Amniotic epithelial cell (primary cell): ENCODE results near the gene ROBO1.
A peak's percentile ranks its signal among the peaks of the same experiment; 100 is the strongest.
"Not testable (repeated sequence)": the region's sequence is repeated elsewhere in the genome, so short reads cannot be mapped to it uniquely, and the experiment has no call there.

Experiments
- DNase-seq: peaks from one replicate; pipeline ENCODE4 v3.0.0-alpha.2; 2010; ENCODE audit warnings: low read depth

ROBO1 gene

GRCh38 chr3:78689378-78689777 is 1078.4 kb downstream of the ROBO1 start:
- DNase-seq: no peak

- no peak for DNase-seq
Measured at GRCh38 chr3:78687520-78687919, 1080.3 kb downstream of the ROBO1 start.

GRCh38 chr3:78683284-78683683 is 1084.5 kb downstream of the ROBO1 start:
- DNase-seq: no peak

DNA sequence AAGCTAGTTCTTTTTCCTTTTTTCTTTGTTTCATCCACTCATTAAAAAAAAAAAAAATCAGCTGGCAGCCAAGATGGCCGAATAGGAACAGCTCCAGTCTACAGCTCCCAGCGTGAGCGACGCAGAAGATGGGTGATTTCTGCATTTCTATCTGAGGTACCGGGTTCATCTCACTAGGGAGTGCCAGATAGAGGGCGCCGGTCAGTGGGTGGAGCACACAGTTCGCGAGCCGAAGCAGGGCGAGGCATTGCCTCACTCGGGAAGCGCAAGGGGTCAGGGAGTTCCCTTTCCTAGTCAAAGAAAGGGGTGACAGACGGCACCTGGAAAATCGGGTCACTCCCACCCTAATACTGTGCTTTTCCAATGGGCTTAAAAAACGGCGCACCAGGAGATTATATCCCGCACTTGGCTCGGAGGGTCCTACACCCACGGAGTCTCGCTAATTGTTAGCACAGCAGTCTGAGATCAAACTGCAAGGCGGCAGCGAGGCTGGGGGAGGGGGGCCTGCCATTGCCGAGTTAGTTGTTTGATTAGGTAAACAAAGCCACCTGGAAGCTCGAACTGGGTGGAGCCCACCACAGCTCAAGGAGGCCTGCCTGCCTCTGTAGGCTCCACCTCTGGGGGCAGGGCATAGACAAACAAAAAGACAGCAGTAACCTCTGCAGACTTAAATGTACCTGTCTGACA is 1092.5 kb downstream of the ROBO1 start:
- DNase-seq: not testable (repeated sequence)

- DNase-seq: no peak
Measured at GRCh38 chr3:78670746-78671145, 1097.1 kb downstream of the ROBO1 start.

- no peak for DNase-seq
Measured at GRCh38 chr3:78670094-78670493, 1097.7 kb downstream of the ROBO1 start.

DNA sequence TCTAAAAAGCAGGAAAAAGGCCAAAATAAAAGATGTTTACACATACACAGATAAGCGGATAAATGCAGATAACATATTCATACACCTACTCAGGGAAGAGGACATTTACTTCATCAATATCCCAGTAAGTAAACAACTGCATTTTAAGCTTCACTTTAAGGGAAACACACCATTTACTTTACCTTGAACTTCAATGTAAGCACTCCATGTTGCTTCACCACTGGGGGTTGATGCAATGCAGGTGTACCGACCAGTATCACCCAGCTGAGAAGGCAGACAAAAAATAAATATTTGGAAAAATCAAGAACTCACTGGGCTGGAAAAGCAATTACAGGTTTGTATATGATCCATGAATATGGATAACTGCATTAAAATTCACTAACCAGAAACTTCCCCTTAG is 1099.5 kb downstream of the ROBO1 start:
- no peak for DNase-seq

DNA sequence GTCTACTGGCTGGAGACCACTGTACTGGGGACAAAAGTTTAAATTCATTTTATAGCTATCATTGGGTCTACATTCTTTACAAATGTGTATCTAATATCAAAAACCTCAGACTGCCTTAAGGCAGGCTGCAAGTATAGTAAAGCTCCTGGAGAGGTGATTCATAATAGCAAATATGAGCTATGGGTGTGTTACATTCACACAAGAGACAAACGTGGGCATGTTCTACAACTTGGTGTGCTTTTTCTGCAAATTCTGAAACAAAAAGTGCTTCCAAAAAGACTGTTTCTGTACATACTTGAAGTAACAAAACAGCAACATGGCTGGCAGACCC is 1101.4 kb downstream of the ROBO1 start:
- peak; percentile 31 for DNase-seq

GRCh38 chr3:78665776-78666469 is 1101.9 kb downstream of the ROBO1 start:
- peak; percentile 16 for DNase-seq

- DNase-seq: no peak
Measured at GRCh38 chr3:78665101-78665500, 1102.7 kb downstream of the ROBO1 start.

GRCh38 chr3:78660957-78661356 is 1106.8 kb downstream of the ROBO1 start:
- DNase-seq: no peak

GRCh38 chr3:78659386-78659987 is 1108.3 kb downstream of the ROBO1 start:
- peak; percentile 30 for DNase-seq

- DNase-seq: peak; percentile 78
Measured at GRCh38 chr3:78647726-78648125, 1120.1 kb downstream of the ROBO1 start.

DNA sequence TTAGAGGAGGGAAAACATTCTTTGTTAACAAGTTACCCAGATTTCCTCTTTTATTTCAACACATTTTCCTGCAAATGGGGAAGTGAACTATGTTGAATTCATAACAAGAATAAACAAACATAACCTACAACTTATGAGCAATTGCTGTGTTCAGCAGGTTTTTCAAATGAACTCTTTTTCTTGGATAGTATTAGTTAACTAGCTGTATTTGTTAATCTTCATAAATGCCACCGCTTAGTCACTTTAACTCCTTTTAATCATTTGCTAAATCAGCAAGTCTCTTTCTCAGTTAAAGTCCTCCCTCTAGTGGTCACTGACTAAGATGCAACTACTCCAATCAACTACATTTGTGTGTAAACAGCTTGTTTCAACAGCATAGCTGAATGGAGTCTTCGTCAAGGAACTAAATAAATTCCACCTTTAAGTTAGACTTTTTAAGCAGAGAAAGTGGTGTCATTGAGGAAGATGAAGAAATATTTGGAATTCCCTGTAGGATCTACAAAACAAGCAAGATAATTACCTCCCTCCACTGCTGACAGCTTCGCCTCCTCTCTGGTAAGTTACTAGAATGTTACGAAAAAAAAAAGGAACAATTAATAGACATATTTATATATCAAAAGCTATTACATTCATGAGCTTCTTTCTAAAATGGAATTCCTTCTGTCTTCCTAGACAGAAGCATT is 1122.0 kb downstream of the ROBO1 start:
- DNase-seq: peak; percentile 83

GRCh38 chr3:78644847-78645246 is 1123.0 kb downstream of the ROBO1 start:
- peak; percentile 51 for DNase-seq

DNA sequence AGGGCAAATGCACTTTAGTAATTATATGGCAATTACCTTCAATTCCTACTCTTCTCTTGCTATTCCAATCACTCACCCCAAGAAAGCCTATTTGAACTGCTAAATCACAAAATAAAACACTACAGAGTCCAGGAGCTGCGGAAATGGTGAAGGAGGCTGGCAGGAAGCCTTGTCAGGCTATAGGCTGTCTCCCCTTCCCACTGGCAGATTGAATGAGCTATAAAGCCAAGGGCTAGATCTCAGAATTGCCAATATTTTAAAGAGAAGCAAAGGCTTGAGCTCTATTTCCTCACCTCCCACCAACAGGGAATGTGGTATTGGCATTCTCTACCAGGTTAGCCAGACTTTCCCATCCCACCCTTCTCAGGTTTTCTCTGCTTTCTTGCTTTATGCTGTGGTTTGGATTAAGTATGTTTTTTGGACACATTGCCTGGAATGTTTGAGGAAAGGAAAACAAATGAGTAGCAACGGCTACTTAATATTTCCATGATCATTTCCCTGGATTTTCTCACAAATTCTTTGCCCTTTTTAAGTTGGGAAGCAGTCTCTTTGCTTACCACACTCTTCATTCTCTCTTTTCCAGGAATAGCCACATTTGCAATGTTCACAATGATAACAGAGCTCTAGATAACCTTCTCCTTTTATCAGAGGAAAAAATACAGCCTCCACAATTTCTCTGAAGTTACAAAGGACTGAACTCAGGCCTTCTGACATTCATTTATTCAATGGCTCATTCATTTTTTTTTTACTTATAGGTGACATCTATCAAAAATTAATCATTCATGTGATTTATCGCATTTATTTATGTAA is 1125.4 kb downstream of the ROBO1 start:
- DNase-seq: peak; percentile 21

DNA sequence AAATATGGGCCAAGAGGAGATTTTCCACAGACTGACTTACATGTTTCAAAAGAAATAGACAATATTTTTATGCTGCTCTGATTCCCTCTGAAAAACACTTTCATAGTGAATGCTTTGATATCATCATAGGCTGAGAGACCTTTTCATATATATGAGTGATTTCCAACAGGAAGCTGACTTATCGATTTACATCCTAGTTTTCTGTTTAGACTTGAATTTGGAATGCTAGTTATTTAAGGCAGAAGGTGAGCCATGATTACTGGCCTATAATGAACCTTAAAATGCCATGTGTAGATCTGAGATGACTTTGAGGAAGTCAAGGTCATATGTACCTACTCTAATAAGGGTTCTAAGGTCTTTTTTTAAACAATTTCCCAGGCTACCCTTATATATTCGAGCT is 1126.1 kb downstream of the ROBO1 start:
- no peak for DNase-seq

DNA sequence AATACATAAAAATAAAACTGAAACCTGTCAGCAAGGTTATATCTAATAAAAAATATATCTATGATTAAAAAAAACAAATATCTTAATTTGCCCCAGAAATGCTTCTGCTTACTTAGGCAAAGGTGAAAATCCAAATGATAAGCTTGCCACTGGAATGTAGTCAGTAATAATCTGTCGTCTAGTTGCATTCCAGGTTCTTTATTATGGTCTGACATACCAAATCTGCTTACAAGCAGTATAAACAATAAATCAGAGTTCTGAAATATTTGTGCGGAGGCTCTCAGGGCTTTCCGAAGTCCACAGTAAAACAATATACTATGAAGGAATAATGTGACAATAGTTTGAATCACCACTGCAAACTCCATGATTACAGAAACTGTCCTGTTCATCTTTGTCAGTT is 1133.5 kb downstream of the ROBO1 start:
- DNase-seq: peak; percentile 66

DNA sequence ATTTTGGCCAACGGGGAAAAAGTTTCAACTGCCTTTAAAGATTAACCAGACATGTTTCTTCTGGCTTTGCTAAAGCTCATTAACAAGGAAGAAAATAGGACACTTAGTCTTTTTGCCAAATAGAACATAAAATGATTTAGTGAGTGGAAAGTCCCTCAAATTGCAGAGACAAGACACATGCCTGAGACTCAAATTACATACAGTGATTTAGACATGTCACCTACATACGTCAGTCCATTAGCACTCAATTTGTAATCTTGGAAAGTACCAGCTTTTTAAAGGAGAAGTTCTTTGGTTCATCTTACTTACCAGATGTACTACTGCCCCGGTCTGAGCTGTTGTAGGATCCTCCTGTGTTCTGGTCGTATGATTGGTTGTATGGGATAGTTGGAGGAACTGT is 1134.2 kb downstream of the ROBO1 start:
- DNase-seq: no peak

DNA sequence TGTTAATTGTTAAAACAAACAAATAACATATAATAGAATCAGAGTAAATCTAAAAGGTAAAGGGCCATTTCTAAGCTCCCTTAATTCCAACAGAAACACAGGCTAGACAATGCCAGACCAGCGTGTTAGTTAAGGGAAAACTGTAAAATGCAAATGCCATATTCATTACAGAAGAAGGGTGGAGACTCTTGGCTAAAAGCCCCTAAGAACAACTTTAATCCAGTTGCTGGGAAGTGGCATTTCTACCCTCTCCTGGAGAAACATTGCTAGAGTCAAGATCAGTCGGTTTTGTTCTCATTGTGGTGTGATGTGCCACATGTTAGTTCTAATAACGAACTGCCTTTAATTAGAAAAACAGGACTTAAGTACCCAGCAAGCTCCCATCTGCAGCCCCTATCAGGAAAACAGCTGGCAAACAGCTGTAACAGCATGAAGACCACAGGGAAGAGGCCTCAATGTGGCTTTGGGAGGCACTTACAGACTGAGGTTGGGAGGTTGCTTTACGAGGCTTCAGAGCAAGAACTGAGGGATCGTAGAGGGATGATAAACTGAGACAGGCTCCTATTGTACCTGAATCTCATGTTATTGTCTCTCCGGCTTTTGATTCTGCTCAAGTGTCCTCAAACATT is 1134.8 kb downstream of the ROBO1 start:
- DNase-seq: no peak

DNA sequence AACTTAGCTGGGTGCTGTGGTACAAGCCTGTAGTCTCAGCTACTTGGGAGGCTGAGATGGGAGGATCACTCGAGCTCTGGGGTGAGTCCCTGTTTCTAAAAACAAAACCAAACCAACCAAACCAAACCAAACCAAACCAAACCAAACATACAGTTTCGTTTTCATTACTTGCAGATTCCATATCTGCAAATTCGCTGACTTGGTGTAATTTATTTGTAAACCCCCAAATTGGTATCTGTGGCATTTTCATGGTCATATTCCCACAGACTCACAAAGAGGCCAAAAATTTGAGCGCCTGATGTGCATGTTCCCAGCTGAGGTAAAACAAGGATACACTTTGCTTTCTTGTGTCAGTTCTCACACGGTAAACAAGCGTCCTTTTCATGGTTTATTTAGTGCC is 1138.3 kb downstream of the ROBO1 start:
- no peak for DNase-seq
